MM.1S (cell line): ENCODE data around the gene CYRIA.

Experiments used
- DNase-seq: peaks from one replicate; pipeline ENCODE4 v3.0.0-alpha.2; 2015
- H2AFZ ChIP-seq: fragments of 300-600 bp; sonication (generic); 2 replicates; pipeline ENCODE4 v1.6.0; 2016; ENCODE audit warnings: antibody characterized with exemption, low read length
- H3F3A ChIP-seq: fragments of 300-600 bp; sonication (generic); 2 replicates; pipeline ENCODE4 v1.6.1; 2016; ENCODE audit warnings: mild to moderate bottlenecking, antibody characterized with exemption, low read length, moderate library complexity, mixed read lengths; ENCODE audit not compliant: insufficient read depth
- H3K27ac ChIP-seq: fragments of 300-600 bp; sonication (generic); 2 replicates; pipeline ENCODE4 v1.5.1; 2016; ENCODE audit warnings: mild to moderate bottlenecking, low read length
- H3K27me3 ChIP-seq: fragments of 300-600 bp; sonication (generic); replicated peaks from 2 replicates; pipeline ENCODE4 v1.6.0; 2016; ENCODE audit warnings: low read length; ENCODE audit not compliant: insufficient read depth
- H3K36me3 ChIP-seq: fragments of 300-600 bp; sonication (generic); replicated peaks from 2 replicates; pipeline ENCODE4 v1.6.1; 2016; ENCODE audit warnings: mild to moderate bottlenecking, low read length, mixed read lengths; ENCODE audit not compliant: insufficient read depth
- H3K4me1 ChIP-seq: fragments of 300-600 bp; sonication (generic); 2 replicates; pipeline ENCODE4 v1.6.1; 2016; ENCODE audit warnings: low read length, mixed read lengths
- H3K4me2 ChIP-seq: fragments of 300-600 bp; sonication (generic); 2 replicates; pipeline ENCODE4 v1.6.0; 2016; ENCODE audit warnings: low read depth, low read length
- H3K4me3 ChIP-seq: fragments of 300-600 bp; sonication (generic); 2 replicates; pipeline ENCODE4 v1.5.1; 2016; ENCODE audit warnings: low read length, mixed read lengths
- H3K79me2 ChIP-seq: fragments of 300-600 bp; sonication (generic); 2 replicates; pipeline ENCODE4 v1.6.1; 2016; ENCODE audit warnings: mixed run types, low read length, mixed read lengths
- H3K9ac ChIP-seq: fragments of 300-600 bp; sonication (generic); 2 replicates; pipeline ENCODE4 v1.6.1; 2016; ENCODE audit warnings: low read length, mixed read lengths
- H3K9me2 ChIP-seq: fragments of 300-600 bp; sonication (generic); replicated peaks from 2 replicates; pipeline ENCODE4 v1.6.1; 2016; ENCODE audit warnings: mild to moderate bottlenecking, low read length, mixed read lengths; ENCODE audit not compliant: insufficient read depth
- H3K9me3 ChIP-seq: fragments of 300-600 bp; sonication (generic); replicated peaks from 2 replicates; pipeline ENCODE4 v1.6.1; 2016; ENCODE audit warnings: mild to moderate bottlenecking, low read length, mixed read lengths; ENCODE audit not compliant: insufficient read depth
- H4K20me1 ChIP-seq: fragments of 300-600 bp; sonication (generic); 2 replicates; pipeline ENCODE4 v1.6.1; 2016; ENCODE audit warnings: mild to moderate bottlenecking, low read length, moderate library complexity, mixed read lengths; ENCODE audit not compliant: insufficient read depth
- CTCF ChIP-seq: fragments of 300-600 bp; sonication (generic); IDR thresholded peaks from 2 replicates; pipeline ENCODE4 v1.5.1; 2016; ENCODE audit warnings: antibody characterized with exemption, low read length, mixed read lengths
- EZH2 ChIP-seq: fragments of 300-600 bp; sonication (generic); optimal IDR thresholded peaks from 2 replicates; pipeline ENCODE3; 2017; ENCODE audit warnings: low read depth, mild to moderate bottlenecking, antibody characterized with exemption, low read length, mixed read lengths
- EZH2phosphoT487 ChIP-seq: fragments of 300-600 bp; sonication (generic); IDR thresholded peaks from 2 replicates; pipeline ENCODE4 v1.6.1; 2018; ENCODE audit warnings: antibody characterized with exemption, low read length

The CYRIA gene

GRCh38 chr2:16666449-16666801 lies 791 bp upstream of the CYRIA start:
- H3K27ac ChIP-seq, result no peak overlapping the region
- DNase-seq, result no peak
- H3K9me3 ChIP-seq, result no peaks in the 10 kb centered on the region
- H3K4me2 ChIP-seq, result peak overlapping the region; percentile 95
- H3K27me3 ChIP-seq, result 0 out of 2 replicates have a peak, but pooled peaks cover 4% of the 10 kb centered on the region
- no peaks in the 10 kb centered on the region for H3K79me2 ChIP-seq
- H3K4me3 ChIP-seq, result peak overlapping the region; percentile 67; the same call in 1 of the 2 replicates
- H3F3A ChIP-seq, result no peaks in the 10 kb centered on the region
- H3K36me3 ChIP-seq, result no peaks in the 10 kb centered on the region
- no peak for TF ChIP-seq CTCF
- no peak for TF ChIP-seq EZH2
- no peak for TF ChIP-seq EZH2phosphoT487
- no peak overlapping the region; the same call in 1 of the 2 replicates for H3K9ac ChIP-seq
- H3K9me2 ChIP-seq, result no peaks in the 10 kb centered on the region
- H3K4me1 ChIP-seq, result peaks cover 5% of the 10 kb centered on the region; the same call in 1 of the 2 replicates
- 0 out of 2 replicates have a peak overlapping the region, but pooled peaks have one; percentile 85 for H2AFZ ChIP-seq
- no peaks in the 10 kb centered on the region for H4K20me1 ChIP-seq

GRCh38 chr2:16664809-16665747 lies 556 bp downstream of the CYRIA start:
- Histone ChIP-seq H3K9me3 (no peaks in the 10 kb centered on the region), H2AFZ (peak overlapping the region; percentile 48; the same call in 1 of the 2 replicates), H3K27ac (no peak overlapping the region), H3K9ac (peak overlapping the region; percentile 21; the same call in 1 of the 2 replicates), H4K20me1 (no peaks in the 10 kb centered on the region), H3K9me2 (no peaks in the 10 kb centered on the region), H3K4me2 (peak overlapping the region; percentile 87), H3K36me3 (no peaks in the 10 kb centered on the region), H3K79me2 (no peaks in the 10 kb centered on the region), H3K4me1 (peaks cover 5% of the 10 kb centered on the region; the same call in 1 of the 2 replicates), H3K4me3 (peak overlapping the region; percentile 52; the same call in 1 of the 2 replicates), H3K27me3 (0 out of 2 replicates have a peak, but pooled peaks cover 4% of the 10 kb centered on the region), H3F3A (no peaks in the 10 kb centered on the region)
- DNase-seq, result no peak
- no peak for TF ChIP-seq EZH2
- no peak for TF ChIP-seq CTCF
- TF ChIP-seq EZH2phosphoT487, result no peak

GRCh38 chr2:16664052-16664731 lies 1.4 kb downstream of the CYRIA start:
- Histone ChIP-seq H3K36me3 (no peaks in the 10 kb centered on the region), H3K4me2 (no peak overlapping the region), H4K20me1 (no peaks in the 10 kb centered on the region), H3K9me2 (no peaks in the 10 kb centered on the region), H3K9ac (no peak overlapping the region), H3F3A (no peaks in the 10 kb centered on the region), H3K9me3 (no peaks in the 10 kb centered on the region), H3K4me3 (no peak overlapping the region), H3K27me3 (0 out of 2 replicates have a peak, but pooled peaks cover 4% of the 10 kb centered on the region), H2AFZ (no peak overlapping the region), H3K27ac (no peak overlapping the region), H3K79me2 (no peaks in the 10 kb centered on the region), H3K4me1 (peaks cover 5% of the 10 kb centered on the region; the same call in 1 of the 2 replicates)
- TF ChIP-seq EZH2phosphoT487 (no peak), CTCF (no peak), EZH2 (no peak)
- DNase-seq, result no peak
